Stimulated activated CD8-positive, alpha-beta memory T cell treated with anti-CD3 and anti-CD28 coated beads, Interleukin-12 subunit alpha, Interleukin-12 subunit beta, amount 100 ng/mL, for 24 hours (primary cell): ENCODE results near the gene NOMO2.
"Not testable (repeated sequence)": the region's sequence is repeated elsewhere in the genome, so short reads cannot be mapped to it uniquely, and the experiment has no call there.

Source experiments
- DNase-seq: peaks from one replicate; pipeline ENCODE4 v3.0.0-alpha.2; 2020; ENCODE audit errors: extremely low read depth

The NOMO2 gene

GRCh38 chr16:18575298-18575917 is 13.5 kb upstream of the NOMO2 start:
- not testable (repeated sequence) for DNase-seq

- DNase-seq, result not testable (repeated sequence)
Measured at GRCh38 chr16:18573887-18574286, 12.0 kb upstream of the NOMO2 start.

GRCh38 chr16:18572973-18573372 is 11.1 kb upstream of the NOMO2 start:
- DNase-seq, result not testable (repeated sequence)

GRCh38 chr16:18571307-18571850 is 9.5 kb upstream of the NOMO2 start:
- DNase-seq, result not testable (repeated sequence)

- DNase-seq, result not testable (repeated sequence)
Measured at GRCh38 chr16:18570529-18571306, 8.8 kb upstream of the NOMO2 start.

- DNase-seq, result not testable (repeated sequence)
Measured at GRCh38 chr16:18560416-18561220, 1.3 kb downstream of the NOMO2 start.

GRCh38 chr16:18553671-18554070 is 8.2 kb downstream of the NOMO2 start:
- DNase-seq, result not testable (repeated sequence)

GRCh38 chr16:18547382-18547781 is 14.5 kb downstream of the NOMO2 start:
- DNase-seq, result not testable (repeated sequence)

- not testable (repeated sequence) for DNase-seq
Measured at GRCh38 chr16:18546853-18547252, 15.0 kb downstream of the NOMO2 start.

GRCh38 chr16:18544232-18545081 is 17.4 kb downstream of the NOMO2 start:
- not testable (repeated sequence) for DNase-seq

- not testable (repeated sequence) for DNase-seq
Measured at GRCh38 chr16:18541912-18542311, 20.0 kb downstream of the NOMO2 start.

- DNase-seq, result not testable (repeated sequence)
Measured at GRCh38 chr16:18537004-18537403, 24.9 kb downstream of the NOMO2 start.

- not testable (repeated sequence) for DNase-seq
Measured at GRCh38 chr16:18535519-18536168, 26.3 kb downstream of the NOMO2 start.

GRCh38 chr16:18534308-18534707 is 27.6 kb downstream of the NOMO2 start:
- DNase-seq, result not testable (repeated sequence)

- DNase-seq, result not testable (repeated sequence)
Measured at GRCh38 chr16:18531323-18531722, 30.6 kb downstream of the NOMO2 start.

- DNase-seq, result not testable (repeated sequence)
Measured at GRCh38 chr16:18530329-18530728, 31.6 kb downstream of the NOMO2 start.

- DNase-seq, result not testable (repeated sequence)
Measured at GRCh38 chr16:18526547-18526946, 35.4 kb downstream of the NOMO2 start.

GRCh38 chr16:18525882-18526482 is 35.9 kb downstream of the NOMO2 start:
- not testable (repeated sequence) for DNase-seq

GRCh38 chr16:18522637-18523036 is 39.3 kb downstream of the NOMO2 start:
- DNase-seq, result not testable (repeated sequence)
